HepG2 (cell line): ENCODE measurements around the gene CFAP69. TPM values are rescaled to one million over a fixed set of nuclear protein-coding genes. Genes with fewer than 3 reads are reported as not detected.

Source experiments
- DRAP1 ChIP-seq: IDR thresholded peaks from 2 replicates; pipeline ENCODE4 v1.6.1; 2016; ENCODE audit warnings: missing genetic modification reagents, missing compliant biosample characterization
- FOXM1 ChIP-seq: sonication (generic); formaldehyde crosslinking; IDR thresholded peaks from 2 replicates; pipeline ENCODE4 v1.5.0; 2020; ENCODE audit warnings: missing genetic modification reagents
- FOXP4 ChIP-seq: sonication (generic); formaldehyde crosslinking; IDR thresholded peaks from 2 replicates; pipeline ENCODE4 v1.4.0; 2020; ENCODE audit warnings: missing genetic modification reagents
- GABPB1 ChIP-seq: IDR thresholded peaks from 2 replicates; pipeline ENCODE4 v1.6.1; 2016; ENCODE audit warnings: mild to moderate bottlenecking, missing genetic modification reagents, moderate library complexity, missing compliant biosample characterization
- GATA4 ChIP-seq: sonication (generic); IDR thresholded peaks from 2 replicates; pipeline ENCODE4 v1.6.1; 2016; ENCODE audit warnings: antibody characterized with exemption, low read depth, borderline replicate concordance
- HIC2 ChIP-seq: sonication (generic); formaldehyde crosslinking; IDR thresholded peaks from 2 replicates; pipeline ENCODE4 v1.9.0; 2022; ENCODE audit warnings: low read depth, missing genetic modification reagents
- HOMEZ ChIP-seq: IDR thresholded peaks from 2 replicates; pipeline ENCODE4 v1.6.1; 2016; ENCODE audit warnings: low read depth
- HOXA3 ChIP-seq: sonication (generic); formaldehyde crosslinking; IDR thresholded peaks from 2 replicates; pipeline ENCODE4 v1.5.0; 2020; ENCODE audit warnings: missing genetic modification reagents
- KDM5B ChIP-seq: sonication (generic); formaldehyde crosslinking; IDR thresholded peaks from 2 replicates; pipeline ENCODE4 v1.4.0; 2020; ENCODE audit warnings: missing genetic modification reagents, mild to moderate bottlenecking, borderline replicate concordance
- KLF13 ChIP-seq: sonication (generic); formaldehyde crosslinking; IDR thresholded peaks from 2 replicates; pipeline ENCODE4 v1.4.0; 2020; ENCODE audit warnings: mild to moderate bottlenecking, missing genetic modification reagents
- NFYC ChIP-seq: IDR thresholded peaks from 2 replicates; pipeline ENCODE4 v1.6.1; 2016; ENCODE audit warnings: missing genetic modification reagents, missing compliant biosample characterization
- PHF20 ChIP-seq: sonication (generic); formaldehyde crosslinking; IDR thresholded peaks from 2 replicates; pipeline ENCODE4 v1.5.0; 2020; ENCODE audit warnings: mild to moderate bottlenecking, missing genetic modification reagents
- PLSCR1 ChIP-seq: sonication (generic); formaldehyde crosslinking; IDR thresholded peaks from 2 replicates; pipeline ENCODE4 v1.5.0; 2020; ENCODE audit warnings: missing genetic modification reagents, mild to moderate bottlenecking, borderline replicate concordance
- RBM22 ChIP-seq: fragments of 200-400 bp; formaldehyde crosslinking; optimal IDR thresholded peaks from 2 replicates; pipeline ENCODE3; 2017; ENCODE audit warnings: mild to moderate bottlenecking, low read length, moderate library complexity
- SMAD1 ChIP-seq: sonication (generic); formaldehyde crosslinking; IDR thresholded peaks from 2 replicates; pipeline ENCODE4 v1.4.0; 2020; ENCODE audit warnings: missing genetic modification reagents, low read depth, mild to moderate bottlenecking, borderline replicate concordance
- TAF15 ChIP-seq: fragments of 200-400 bp; formaldehyde crosslinking; IDR thresholded peaks from one replicate; pipeline ENCODE4 v1.6.1; 2018; ENCODE audit warnings: mild to moderate bottlenecking, low read depth, low read length; ENCODE audit not compliant: poor library complexity, severe bottlenecking
- ZMYM4 ChIP-seq: sonication (generic); formaldehyde crosslinking; IDR thresholded peaks from 2 replicates; pipeline ENCODE4 v1.8.1; 2023; ENCODE audit warnings: mild to moderate bottlenecking, missing genetic modification reagents
- ZNF124 ChIP-seq: sonication (generic); formaldehyde crosslinking; IDR thresholded peaks from 2 replicates; pipeline ENCODE4 v1.4.0; 2020; ENCODE audit warnings: missing genetic modification reagents
- ZNF136 ChIP-seq: sonication (generic); formaldehyde crosslinking; IDR thresholded peaks from 2 replicates; pipeline ENCODE4 v1.8.1; 2022; ENCODE audit warnings: low read depth, mild to moderate bottlenecking, moderate library complexity, missing genetic modification reagents
- ZNF180 ChIP-seq: sonication (generic); formaldehyde crosslinking; IDR thresholded peaks from 2 replicates; pipeline ENCODE4 v1.4.0; 2020; ENCODE audit warnings: low read depth, missing genetic modification reagents, borderline replicate concordance
- ZNF556 ChIP-seq: sonication (generic); formaldehyde crosslinking; IDR thresholded peaks from 2 replicates; pipeline ENCODE4 v1.4.0; 2020; ENCODE audit warnings: mild to moderate bottlenecking, missing genetic modification reagents, borderline replicate concordance
- ZNF563 ChIP-seq: sonication (generic); formaldehyde crosslinking; IDR thresholded peaks from 2 replicates; pipeline ENCODE4 v1.8.0; 2022; ENCODE audit warnings: mild to moderate bottlenecking, moderate library complexity, missing genetic modification reagents
- ZSCAN21 ChIP-seq: sonication (generic); formaldehyde crosslinking; IDR thresholded peaks from 2 replicates; pipeline ENCODE4 v1.8.0; 2022; ENCODE audit warnings: mild to moderate bottlenecking, missing genetic modification reagents, moderate library complexity, borderline replicate concordance
- polyA plus RNA-seq, 8 experiments: library from polyadenylated mRNA; depleted of rRNA in 3 of 8; stranded (reverse) in 7 of 8; unstranded in 1 of 8; fragments of >200 nt; fragmentation: Illumina TruSeq in 4 of 8; extraction: Trizol in 4 of 8; gene quantifications; 2 replicates each; pipeline versions ENCODE4 v1.2.1 to v1.2.3, GENCODE V29; 2011 to 2016; ENCODE audit warnings: low read depth in 4 of 8, missing spikeins in 1 of 8, mixed read lengths in 1 of 8; ENCODE audit not compliant: insufficient read depth in 1 of 8
- total RNA-seq, 5 experiments: library from RNA; depleted of rRNA; stranded (reverse); fragments of >200 nt; fragmentation: Illumina TruSeq; extraction: Trizol; gene quantifications; 2 replicates each; pipeline ENCODE4 v1.2.3, GENCODE V29; 2016; ENCODE audit warnings: low read depth in 1 of 5

CFAP69 gene
- total and polyA plus RNA-seq, 2 of the 13 experiments (the other 11 are each of a cell fraction or from before 2014, with no cell fraction given): 2.2 to 4.0 TPM

GRCh38 chr7:90211391-90212148 lies 33.4 kb upstream of the CFAP69 start, which contains the start of gene STEAP2 (continued):
- TF ChIP-seq HOMEZ (peak; percentile 45; the same call in 1 of the 2 replicates), ZMYM4 (CRISPR knock-in tag) (peak; percentile 92), PHF20 (peak; percentile 42), HOXA3 (peak; percentile 80), GATA4 (no peak), DRAP1 (CRISPR knock-in tag) (0 out of 2 replicates have a peak, but pooled peaks have one; percentile 49), ZNF556 (CRISPR knock-in tag) (peak; percentile 97), RBM22 (no peak), ZNF124 (CRISPR knock-in tag) (peak; percentile 38; the same call in 1 of the 2 replicates), FOXP4 (CRISPR knock-in tag) (0 out of 2 replicates have a peak, but pooled peaks have one; percentile 43), KDM5B (CRISPR knock-in tag) (peak; percentile 93; the same call in 1 of the 2 replicates), ZSCAN21 (CRISPR knock-in tag) (peak; percentile 90), ZNF180 (no peak), ZNF563 (CRISPR knock-in tag) (peak; percentile 69; the same call in 1 of the 2 replicates), PLSCR1 (no peak), ZNF136 (no peak), TAF15 (peak; percentile 67), NFYC (no peak), HIC2 (CRISPR knock-in tag) (peak; percentile 74), SMAD1 (peak; percentile 78; the same call in 1 of the 2 replicates), FOXM1 (no peak), GABPB1 (CRISPR knock-in tag) (peak; percentile 81; the same call in 1 of the 2 replicates), KLF13 (CRISPR knock-in tag) (peak; percentile 81; the same call in 1 of the 2 replicates)
